Urinary bladder (tissue), 4 donors: ENCODE measurements around the gene ADGRG4. TPM values are rescaled to one million over a fixed set of nuclear protein-coding genes. Genes with fewer than 3 reads are reported as not detected.
"Not testable (repeated sequence)": the region's sequence is repeated elsewhere in the genome, so short reads cannot be mapped to it uniquely, and the experiment has no call there.

Experiments used
- DNase-seq: peaks from one replicate; pipeline ENCODE4 v3.0.0-alpha.2; 2015; ENCODE audit errors: extremely low spot score
- H3K27ac ChIP-seq: one replicate; pipeline ENCODE4 v1.5.1; 2013; ENCODE audit warnings: low read depth, mild to moderate bottlenecking, moderate library complexity
- H3K36me3 ChIP-seq: one replicate; pipeline ENCODE4 v1.6.1; 2013; ENCODE audit warnings: mild to moderate bottlenecking, moderate library complexity; ENCODE audit not compliant: insufficient read depth
- H3K4me1 ChIP-seq: one replicate; pipeline ENCODE4 v1.6.1; 2013; ENCODE audit warnings: mild to moderate bottlenecking, moderate library complexity; ENCODE audit not compliant: insufficient read depth
- H3K4me3 ChIP-seq: one replicate; pipeline ENCODE4 v1.5.1; 2013; ENCODE audit warnings: low read depth, low read length
- WGBS: extraction: QIAGEN DNeasy Blood & Tissue Kit; methylation state at CpG from one replicate; pipeline ENCODE4 v1.1.7; 2013; 5-methylcytosine and 5-hydroxymethylcytosine counted together
- polyA plus RNA-seq: library from polyadenylated mRNA; stranded (reverse); fragments of 200-250 nt; gene quantifications from one replicate; pipeline ENCODE4 v1.2.3, GENCODE V29; 2013
- total RNA-seq: library from RNA; depleted of rRNA; stranded (reverse); fragments of >200 nt; gene quantifications from one replicate; pipeline ENCODE4 v1.2.3, GENCODE V29; 2014
- donor health status: healthy with polysubstance abuse.
- donor health status: healthy.

ADGRG4 gene
- total RNA-seq (not detected), polyA plus RNA-seq (0.09 TPM)

GRCh38 chrX:136300721-136301120 lies at the start of gene ADGRG4:
TSS of gene ADGRG4 (plus strand) at chrX:136300963. CDS start at chrX:136308778, 7,815 bp downstream.
- not testable (repeated sequence) for H3K27ac ChIP-seq, H3K4me3 ChIP-seq, DNase-seq, H3K36me3 ChIP-seq, H3K4me1 ChIP-seq
- WGBS = 95% methylated on average over 4 of the region's 4 CpGs

GRCh38 chrX:136251041-136251991 lies 49.4 kb upstream of the ADGRG4 start, which contains the start of gene MAP7D3:
TSS of gene MAP7D3 (minus strand) at chrX:136251400. CDS start at chrX:136251358, 42 bp downstream.
- 2% methylated on average over 56 of the region's 73 CpGs for WGBS
- no peaks in the 10 kb centered on the region for H3K36me3 ChIP-seq

GRCh38 chrX:136255541-136255940 lies 45.2 kb upstream of the ADGRG4 start:
- DNase-seq = no peak
- no peak overlapping the region for H3K27ac ChIP-seq
- H3K4me1 ChIP-seq = no peaks in the 10 kb centered on the region
- H3K36me3 ChIP-seq = no peaks in the 10 kb centered on the region
- H3K4me3 ChIP-seq = no peak overlapping the region
- WGBS = 35% methylated on average over 5 of the region's 5 CpGs

More at GRCh38 chrX:136251041-136251991, 49.4 kb upstream of the ADGRG4 start, which contains the start of gene MAP7D3:
- peak within 1 kb of the TSS; percentile 85 for H3K4me3 ChIP-seq
- no peak within 1 kb of the TSS for H3K27ac ChIP-seq
- no peaks in the 10 kb centered on the region for H3K4me1 ChIP-seq
- no peak for DNase-seq

- DNase-seq = no peak
- WGBS = 49% methylated on average over 7 of the region's 7 CpGs
Measured at GRCh38 chrX:136256026-136256425, 44.7 kb upstream of the ADGRG4 start.

GRCh38 chrX:136258951-136259350 lies 41.8 kb upstream of the ADGRG4 start:
- Histone ChIP-seq H3K4me1 (no peaks in the 10 kb centered on the region), H3K4me3 (no peak overlapping the region), H3K36me3 (no peaks in the 10 kb centered on the region), H3K27ac (no peak overlapping the region)
- no peak for DNase-seq
- WGBS = 89% methylated on average over 1 of the region's 1 CpG

More at GRCh38 chrX:136256026-136256425, 44.7 kb upstream of the ADGRG4 start:
- H3K27ac ChIP-seq = no peak overlapping the region
- no peaks in the 10 kb centered on the region for H3K4me1 ChIP-seq
- H3K4me3 ChIP-seq = no peak overlapping the region
- no peaks in the 10 kb centered on the region for H3K36me3 ChIP-seq

GRCh38 chrX:136259543-136259942 lies 41.2 kb upstream of the ADGRG4 start:
- no peak overlapping the region for H3K27ac ChIP-seq

GRCh38 chrX:136260776-136261175 lies 40.0 kb upstream of the ADGRG4 start:
- Histone ChIP-seq H3K4me1 (no peaks in the 10 kb centered on the region), H3K36me3 (no peaks in the 10 kb centered on the region), H3K27ac (no peak overlapping the region), H3K4me3 (no peak overlapping the region)
- DNase-seq = no peak

More at GRCh38 chrX:136259543-136259942, 41.2 kb upstream of the ADGRG4 start:
- Histone ChIP-seq H3K4me1 (no peaks in the 10 kb centered on the region), H3K4me3 (no peak overlapping the region), H3K36me3 (no peaks in the 10 kb centered on the region)
- no peak for DNase-seq
- WGBS = 38% methylated on average over 4 of the region's 4 CpGs

- Histone ChIP-seq H3K4me3 (no peak overlapping the region), H3K36me3 (no peaks in the 10 kb centered on the region), H3K27ac (no peak overlapping the region), H3K4me1 (no peaks in the 10 kb centered on the region)
- 90% methylated on average over 7 of the region's 7 CpGs for whole genome bisulfite sequencing
- DNase-seq = no peak
Measured at GRCh38 chrX:136261321-136261720, 39.4 kb upstream of the ADGRG4 start.

GRCh38 chrX:136262243-136262642 lies 38.5 kb upstream of the ADGRG4 start:
- WGBS = 80% methylated on average over 5 of the region's 5 CpGs
- H3K27ac ChIP-seq = no peak overlapping the region
- no peak for DNase-seq
- no peak overlapping the region for H3K4me3 ChIP-seq
- no peaks in the 10 kb centered on the region for H3K4me1 ChIP-seq
- H3K36me3 ChIP-seq = no peaks in the 10 kb centered on the region

GRCh38 chrX:136262812-136263315 lies 37.9 kb upstream of the ADGRG4 start:
- no peak for DNase-seq
- 68% methylated on average over 7 of the region's 7 CpGs for WGBS
- Histone ChIP-seq H3K36me3 (no peaks in the 10 kb centered on the region), H3K4me3 (no peak overlapping the region), H3K27ac (no peak overlapping the region), H3K4me1 (no peaks in the 10 kb centered on the region)

- no peak overlapping the region for H3K27ac ChIP-seq
- H3K36me3 ChIP-seq = no peaks in the 10 kb centered on the region
- H3K4me3 ChIP-seq = no peak overlapping the region
- DNase-seq = no peak
- H3K4me1 ChIP-seq = no peaks in the 10 kb centered on the region
- WGBS = 48% methylated on average over 1 of the region's 1 CpG
Measured at GRCh38 chrX:136266828-136267227, 33.9 kb upstream of the ADGRG4 start.

GRCh38 chrX:136268051-136269048 lies 32.4 kb upstream of the ADGRG4 start:
- H3K4me1 ChIP-seq = no peaks in the 10 kb centered on the region
- no peak overlapping the region for H3K4me3 ChIP-seq
- H3K27ac ChIP-seq = no peak overlapping the region
- DNase-seq = no peak
- WGBS = 55% methylated on average over 5 of the region's 5 CpGs
- H3K36me3 ChIP-seq = no peaks in the 10 kb centered on the region

GRCh38 chrX:136269921-136270320 lies 30.8 kb upstream of the ADGRG4 start:
- WGBS = 79% methylated on average over 1 of the region's 1 CpG

More at GRCh38 chrX:136269921-136270320, 30.8 kb upstream of the ADGRG4 start:
- Histone ChIP-seq H3K27ac (no peak overlapping the region), H3K4me3 (no peak overlapping the region), H3K36me3 (no peaks in the 10 kb centered on the region), H3K4me1 (no peaks in the 10 kb centered on the region)
- no peak for DNase-seq
